ENCODE measurements around the gene PCMT1. TPM values are rescaled to one million over a fixed set of nuclear protein-coding genes. Genes with fewer than 3 reads are reported as not detected.

PCMT1 gene
- total and polyA plus RNA-seq, 2 of the 4 experiments (the other 2 are of a cell fraction): 101 to 109 TPM

DNA sequence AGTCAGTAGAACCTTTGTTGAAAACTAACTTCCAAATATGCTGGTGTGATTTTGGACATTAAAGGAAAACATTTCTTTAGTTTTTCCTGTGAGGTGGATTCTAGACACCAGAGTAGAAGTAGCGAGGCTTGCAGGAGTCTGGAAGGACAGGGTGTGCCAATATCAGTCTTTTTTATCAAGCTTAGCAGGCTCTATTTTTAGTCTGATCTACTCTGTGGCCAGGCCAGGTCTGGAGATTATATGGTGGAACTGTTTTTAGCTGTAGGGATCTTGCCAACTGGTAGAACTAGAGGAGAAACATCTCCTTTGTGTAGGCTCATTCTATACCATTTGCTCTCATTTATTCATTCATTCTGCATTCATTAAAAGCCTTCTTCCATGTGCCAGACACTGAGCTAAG, 72.0 kb downstream of the PCMT1 start:
- Histone ChIP-seq H3K27me3 (ENCODE audit: control insufficient read depth, insufficient read depth, low read length) (no peaks in the 10 kb centered on the region), H4K8ac (ENCODE audit: low read depth in 2 of 2, low read length in 2 of 2) (no peak overlapping the region), H3K27ac (ENCODE audit: insufficient read depth, low read length) (no peak overlapping the region), H3K9ac (ENCODE audit: low read depth, low read length) (no peak overlapping the region), H4K5ac (ENCODE audit: low read depth, low read length) (no peak overlapping the region), H3K14ac (replicated peaks; ENCODE audit: low read depth, low read length) (no peak overlapping the region), H3K9me3 (ENCODE audit: control insufficient read depth, insufficient read depth, low read length) (no peaks in the 10 kb centered on the region), H4K20me1 (ENCODE audit: insufficient read depth, low read length) (no peaks in the 10 kb centered on the region), H3K4me1 (ENCODE audit: control insufficient read depth, insufficient read depth, low read length) (no peaks in the 10 kb centered on the region), H2AFZ (replicated peaks; ENCODE audit: low read length, poor library complexity) (no peak overlapping the region), H3K4ac (ENCODE audit: low read depth, low read length) (no peak overlapping the region), H3K23ac (ENCODE audit: low read depth, low read length) (no peak overlapping the region), H3K36me3 (ENCODE audit: control insufficient read depth, insufficient read depth, low read length) (peaks cover 29% of the 10 kb centered on the region), H2BK15ac (ENCODE audit: low read depth, low read length) (no peak overlapping the region), H2AK9ac (replicated peaks; ENCODE audit: low read depth, low read length, poor library complexity) (no peak overlapping the region), H3K9me1 (ENCODE audit: insufficient read depth, low read length) (0 out of 2 replicates have a peak, but pooled peaks cover 5% of the 10 kb centered on the region), H3K79me1 (ENCODE audit: low read depth in 1 of 2, low read length in 2 of 2) (peaks cover 0 to under 1% of the 10 kb centered on the region in 2 experiments; a peak in 1 of 4 replicates), H3K18ac (ENCODE audit: low read depth, low read length) (no peak overlapping the region), H2BK120ac (ENCODE audit: low read depth, low read length) (no peak overlapping the region), H2AK5ac (ENCODE audit: low read depth, low read length) (no peak overlapping the region), H3K4me3 (ENCODE audit: insufficient read depth, low read depth, low read length) (no peak overlapping the region), H2BK5ac (ENCODE audit: low read depth, low read length, poor library complexity, severe bottlenecking) (no peak overlapping the region), H2BK20ac (ENCODE audit: low read depth, low read length) (no peak overlapping the region), H3K56ac (ENCODE audit: extremely low read depth, insufficient read depth, low read length) (no peak overlapping the region), H4K91ac (ENCODE audit: insufficient read depth, low read depth, low read length) (no peak overlapping the region), H3K4me2 (ENCODE audit: low read depth, low read length) (no peak overlapping the region)
- ATAC-seq (ENCODE audit: low read depth) (no peak), DNase-seq (no peak)
- no CpG with 5 or more reads among the region's 1 CpG for WGBS, 2 experiments (ENCODE audit: extremely low coverage in 2 of 2, insufficient read length in 1 of 2)
- ChIA-PET CTCF (no interaction called here), POLR2A (ENCODE audit: unreplicated experiment) (no interaction called here)
- in situ Hi-C loops (cut with MboI; ENCODE audit: low sequenced_read_pairs): no loop called here
- BruUV-seq (replicated peaks): TSS peak; percentile 15
- TF ChIP-seq, protein P1, sequence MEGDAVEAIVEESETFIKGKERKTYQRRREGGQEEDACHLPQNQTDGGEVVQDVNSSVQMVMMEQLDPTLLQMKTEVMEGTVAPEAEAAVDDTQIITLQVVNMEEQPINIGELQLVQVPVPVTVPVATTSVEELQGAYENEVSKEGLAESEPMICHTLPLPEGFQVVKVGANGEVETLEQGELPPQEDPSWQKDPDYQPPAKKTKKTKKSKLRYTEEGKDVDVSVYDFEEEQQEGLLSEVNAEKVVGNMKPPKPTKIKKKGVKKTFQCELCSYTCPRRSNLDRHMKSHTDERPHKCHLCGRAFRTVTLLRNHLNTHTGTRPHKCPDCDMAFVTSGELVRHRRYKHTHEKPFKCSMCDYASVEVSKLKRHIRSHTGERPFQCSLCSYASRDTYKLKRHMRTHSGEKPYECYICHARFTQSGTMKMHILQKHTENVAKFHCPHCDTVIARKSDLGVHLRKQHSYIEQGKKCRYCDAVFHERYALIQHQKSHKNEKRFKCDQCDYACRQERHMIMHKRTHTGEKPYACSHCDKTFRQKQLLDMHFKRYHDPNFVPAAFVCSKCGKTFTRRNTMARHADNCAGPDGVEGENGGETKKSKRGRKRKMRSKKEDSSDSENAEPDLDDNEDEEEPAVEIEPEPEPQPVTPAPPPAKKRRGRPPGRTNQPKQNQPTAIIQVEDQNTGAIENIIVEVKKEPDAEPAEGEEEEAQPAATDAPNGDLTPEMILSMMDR (conservative IDR thresholded peaks at IDR 0.05; ENCODE audit: low read depth, low read length): no peak
- TF ChIP-seq RAD21 (IDR thresholded peaks at IDR 0.05; ENCODE audit: low read length) (no peak), RCOR1 (IDR thresholded peaks at IDR 0.05; ENCODE audit: insufficient replicate concordance, low read length) (no peak), MAZ (IDR thresholded peaks at IDR 0.05; ENCODE audit: borderline replicate concordance, low read depth, low read length) (no peak), CEBPB (IDR thresholded peaks at IDR 0.05; ENCODE audit: low read depth, low read length) (no peak), SMC3 (IDR thresholded peaks at IDR 0.05; ENCODE audit: low read depth, low read length) (no peak), POLR2A (IDR thresholded peaks at IDR 0.05; ENCODE audit: low read depth, low read length) (no peak), NFE2L2 (IDR thresholded peaks at IDR 0.05; ENCODE audit: low read depth, low read length) (no peak), CHD1 (IDR thresholded peaks at IDR 0.05; ENCODE audit: low read depth, low read length) (no peak), MAFK (IDR thresholded peaks at IDR 0.05; ENCODE audit: low read depth, low read length) (no peak)
- TF ChIP-seq, protein P2, sequence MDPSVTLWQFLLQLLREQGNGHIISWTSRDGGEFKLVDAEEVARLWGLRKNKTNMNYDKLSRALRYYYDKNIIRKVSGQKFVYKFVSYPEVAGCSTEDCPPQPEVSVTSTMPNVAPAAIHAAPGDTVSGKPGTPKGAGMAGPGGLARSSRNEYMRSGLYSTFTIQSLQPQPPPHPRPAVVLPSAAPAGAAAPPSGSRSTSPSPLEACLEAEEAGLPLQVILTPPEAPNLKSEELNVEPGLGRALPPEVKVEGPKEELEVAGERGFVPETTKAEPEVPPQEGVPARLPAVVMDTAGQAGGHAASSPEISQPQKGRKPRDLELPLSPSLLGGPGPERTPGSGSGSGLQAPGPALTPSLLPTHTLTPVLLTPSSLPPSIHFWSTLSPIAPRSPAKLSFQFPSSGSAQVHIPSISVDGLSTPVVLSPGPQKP (IDR thresholded peaks at IDR 0.05; ENCODE audit: borderline replicate concordance, low read depth, low read length): no peak
- TF ChIP-seq, protein P3, sequence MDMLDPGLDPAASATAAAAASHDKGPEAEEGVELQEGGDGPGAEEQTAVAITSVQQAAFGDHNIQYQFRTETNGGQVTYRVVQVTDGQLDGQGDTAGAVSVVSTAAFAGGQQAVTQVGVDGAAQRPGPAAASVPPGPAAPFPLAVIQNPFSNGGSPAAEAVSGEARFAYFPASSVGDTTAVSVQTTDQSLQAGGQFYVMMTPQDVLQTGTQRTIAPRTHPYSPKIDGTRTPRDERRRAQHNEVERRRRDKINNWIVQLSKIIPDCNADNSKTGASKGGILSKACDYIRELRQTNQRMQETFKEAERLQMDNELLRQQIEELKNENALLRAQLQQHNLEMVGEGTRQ (IDR thresholded peaks at IDR 0.05; ENCODE audit: low read depth, low read length): no peak
- intact Hi-C loops (cut with micrococcal nuclease): no loop called here
- dilution Hi-C loops (cut with HindIII; ENCODE audit: low sequenced_read_pairs, unreplicated experiment): no loop called here
